Measurements from ENCODE around the gene GAL.

GAL gene

GRCh38 chr11:68707527-68707926 lies 23.2 kb downstream of the GAL start:
- no peak for DNase-seq (ENCODE audit: low read depth in 4 of 4, low spot score in 1 of 4)

- DNase-seq (ENCODE audit: low read depth in 4 of 4, low spot score in 1 of 4) = no peak
These were observed 24.7 kb downstream of the GAL start for GRCh38 chr11:68709062-68709461.

GRCh38 chr11:68710409-68710808 lies 26.1 kb downstream of the GAL start:
- no peak for DNase-seq (ENCODE audit: low read depth in 4 of 4, low spot score in 1 of 4)

GRCh38 chr11:68711114-68711513 lies 26.8 kb downstream of the GAL start:
- no peak for DNase-seq (ENCODE audit: low read depth in 4 of 4, low spot score in 1 of 4)

- no peak for DNase-seq (ENCODE audit: low read depth in 4 of 4, low spot score in 1 of 4)
These were observed 29.9 kb downstream of the GAL start for GRCh38 chr11:68714060-68714856.

- no peak for DNase-seq (ENCODE audit: low read depth in 4 of 4, low spot score in 1 of 4)
These were observed 31.2 kb downstream of the GAL start for GRCh38 chr11:68715456-68716122.

GRCh38 chr11:68721075-68721474 lies 36.7 kb downstream of the GAL start:
- DNase-seq (ENCODE audit: low read depth in 4 of 4, low spot score in 1 of 4) = no peak

- DNase-seq (ENCODE audit: low read depth in 4 of 4, low spot score in 1 of 4) = no peak
These were observed 37.8 kb downstream of the GAL start for GRCh38 chr11:68722143-68722542.

GRCh38 chr11:68724293-68724692 lies 39.9 kb downstream of the GAL start:
- DNase-seq (ENCODE audit: low read depth in 4 of 4, low spot score in 1 of 4) = no peak

- DNase-seq (ENCODE audit: low read depth in 4 of 4, low spot score in 1 of 4) = no peak
These were observed 43.4 kb downstream of the GAL start for GRCh38 chr11:68727783-68728182.

GRCh38 chr11:68734111-68734510 lies 49.8 kb downstream of the GAL start:
- DNase-seq (ENCODE audit: low read depth in 4 of 4, low spot score in 1 of 4) = no peak

- no peak for DNase-seq (ENCODE audit: low read depth in 4 of 4, low spot score in 1 of 4)
These were observed 50.8 kb downstream of the GAL start for GRCh38 chr11:68735125-68735524.

GRCh38 chr11:68735646-68736045 lies 51.3 kb downstream of the GAL start:
- DNase-seq (ENCODE audit: low read depth in 4 of 4, low spot score in 1 of 4) = no peak
